OCI-LY7 (cell line): Measurements from ENCODE around the gene DYRK4. TPM values are rescaled to one million over a fixed set of nuclear protein-coding genes. Genes with fewer than 3 reads are reported as not detected.

ENCODE experiments used
- BruUV-seq: library from RNA; stranded (reverse); fragments of 400-500 nt; replicated peaks from 2 replicates; lab custom pipeline; 2021; lab: Mats Ljungman, UMichigan
- CTCF ChIA-PET: fragments of 300-600 bp; sonication (Branson Sonifier 250); formaldehyde crosslinking; loops from one replicate; lab custom pipeline; 2022; ENCODE audit warnings: antibody characterized with exemption; ENCODE audit not compliant: unreplicated experiment; lab: Charles Lee
- POLR2A ChIA-PET: fragments of 300-600 bp; sonication (Branson Sonifier 250); formaldehyde crosslinking; loops from one replicate; lab custom pipeline; 2022; ENCODE audit warnings: antibody characterized with exemption; lab: Charles Lee
- DNase-seq: peaks from one replicate; pipeline ENCODE4 v3.0.0-alpha.2; 2015; ENCODE audit warnings: low spot score
- H2AFZ ChIP-seq: fragments of 200-600 bp; sonication (generic), shearing (Covaris generic); 2 replicates; pipeline ENCODE4 v1.6.1; 2014; ENCODE audit warnings: mild to moderate bottlenecking, antibody characterized with exemption, low read length, moderate library complexity
- H3K27ac ChIP-seq: fragments of 200-600 bp; sonication (generic); 2 replicates; pipeline ENCODE4 v1.5.1; 2014; ENCODE audit warnings: mixed run types, low read depth, mild to moderate bottlenecking, moderate library complexity, low read length, inconsistent platforms; ENCODE audit not compliant: poor library complexity, severe bottlenecking
- H3K36me3 ChIP-seq: fragments of 200-600 bp; sonication (generic); 2 replicates; pipeline ENCODE4 v1.6.1; 2014; ENCODE audit warnings: mild to moderate bottlenecking, antibody characterized with exemption, low read length, moderate library complexity, mixed read lengths; ENCODE audit not compliant: insufficient read depth
- H3K4me1 ChIP-seq: fragments of 200-600 bp; sonication (generic); 2 replicates; pipeline ENCODE4 v1.5.1; 2014; ENCODE audit warnings: mild to moderate bottlenecking, low read length; ENCODE audit not compliant: insufficient read depth, poor library complexity, severe bottlenecking
- H3K4me2 ChIP-seq: fragments of 200-600 bp; sonication (generic); 2 replicates; pipeline ENCODE4 v1.6.1; 2014; ENCODE audit warnings: mild to moderate bottlenecking, low read length
- H3K4me3 ChIP-seq: fragments of 200-600 bp; sonication (generic); 2 replicates; pipeline ENCODE4 v1.5.1; 2014; ENCODE audit warnings: mild to moderate bottlenecking, low read depth, low read length; ENCODE audit not compliant: poor library complexity, severe bottlenecking
- H3K79me2 ChIP-seq: fragments of 200-600 bp; sonication (generic); 2 replicates; pipeline ENCODE4 v1.6.1; 2016; ENCODE audit warnings: low read depth, mild to moderate bottlenecking, low read length, moderate library complexity, mixed read lengths; ENCODE audit not compliant: insufficient read depth
- H3K9me2 ChIP-seq: fragments of 200-600 bp; sonication (generic); 2 replicates; pipeline ENCODE4 v1.6.1; 2016; ENCODE audit warnings: mild to moderate bottlenecking, low read length, mixed read lengths; ENCODE audit not compliant: insufficient read depth
- H3K9me3 ChIP-seq: fragments of 200-600 bp; sonication (generic); 2 replicates; pipeline ENCODE4 v1.6.1; 2014; ENCODE audit warnings: mild to moderate bottlenecking, mixed run types, low read length, mixed read lengths
- H4K20me1 ChIP-seq: fragments of 200-600 bp; sonication (generic); 2 replicates; pipeline ENCODE4 v1.6.1; 2014; ENCODE audit warnings: mild to moderate bottlenecking, antibody characterized with exemption, low read length, moderate library complexity, mixed read lengths; ENCODE audit not compliant: insufficient read depth
- CTCF ChIP-seq: fragments of 200-600 bp; sonication (generic); conservative IDR thresholded peaks from 2 replicates; pipeline ENCODE4 v1.5.1; 2014; ENCODE audit warnings: mild to moderate bottlenecking, antibody characterized with exemption, low read length, moderate library complexity, mixed read lengths
- EZH2phosphoT487 ChIP-seq: fragments of 200-600 bp; sonication (generic); IDR thresholded peaks from 2 replicates; pipeline ENCODE4 v1.6.1; 2018; ENCODE audit warnings: low read depth, borderline replicate concordance, mild to moderate bottlenecking, mixed run types, antibody characterized with exemption, low read length, moderate library complexity, mixed read lengths
- intact Hi-C: fragments of 100-400 bp; cut with micrococcal nuclease; formaldehyde crosslinking; loops from one replicate; pipeline ENCODE4 v1.10.0; 2022; ENCODE audit not compliant: unreplicated experiment
- total RNA-seq, 2 experiments: library from RNA; depleted of rRNA in 1 of 2; stranded (reverse); fragments of >200 nt in 1 of 2; shearing (Covaris generic) in 1 of 2; gene quantifications; 2 replicates each; pipeline ENCODE4 v1.2.3, GENCODE V29; 2014 to 2022

The DYRK4 gene
- total RNA-seq, 2 experiments from 2014 or later = 23.1 to 33.9 TPM

- Histone ChIP-seq H3K4me2 (peak within 1 kb of the TSS; percentile 87), H3K4me3 (peak within 1 kb of the TSS; percentile 84), H3K4me1 (peaks cover 47% of the 10 kb centered on the region), H3K27ac (peak within 1 kb of the TSS; percentile 59), H2AFZ (peak within 1 kb of the TSS; percentile 90), H3K36me3 (peaks cover 22% of the 10 kb centered on the region; the same call in 1 of the 2 replicates), H3K79me2 (peaks cover 47% of the 10 kb centered on the region), H4K20me1 (peaks cover 18% of the 10 kb centered on the region; the same call in 1 of the 2 replicates), H3K9me3 (no peaks in the 10 kb centered on the region), H3K9me2 (no peaks in the 10 kb centered on the region)
- TSS peak; percentile 94 for BruUV-seq
- CTCF ChIA-PET = no interaction called here
- TF ChIP-seq CTCF (no peak), EZH2phosphoT487 (no peak)
- POLR2A ChIA-PET = interaction anchor here (0.6 to 1.5 kb wide), 7 partner anchors 11 to 326 kb away, joined by 3 to 6 read pairs (median 3); no protein-coding TSS in a partner anchor
- intact Hi-C loops = loop anchor here (2.0 kb wide), 3 partner anchors 44 to 180 kb away; partner anchors contain the start of gene RAD51AP1
- DNase-seq = peak; percentile 81
These were observed 86.7 kb downstream of the DYRK4 start, which contains the start of the genes AKAP3 and NDUFA9 for GRCh38 chr12:4648501-4649357. AKAP3 (minus strand) TSS chr12:4649051; CDS start chr12:4638196, 10,855 bp downstream. NDUFA9 (plus strand) TSS chr12:4649114; CDS start chr12:4649127, 13 bp downstream.

GRCh38 chr12:4649358-4649661 is 87.3 kb downstream of the DYRK4 start:
- BruUV-seq = no TSS peak
- Histone ChIP-seq H3K9me2 (no peaks in the 10 kb centered on the region), H4K20me1 (peaks cover 18% of the 10 kb centered on the region; the same call in 1 of the 2 replicates), H2AFZ (peak overlapping the region; percentile 90), H3K36me3 (peaks cover 27% of the 10 kb centered on the region), H3K4me2 (peak overlapping the region; percentile 87), H3K4me3 (peak overlapping the region; percentile 84), H3K9me3 (no peaks in the 10 kb centered on the region), H3K4me1 (peaks cover 41% of the 10 kb centered on the region), H3K27ac (peak overlapping the region; percentile 59), H3K79me2 (peaks cover 52% of the 10 kb centered on the region)
- CTCF ChIA-PET = no interaction called here
- no peak for DNase-seq
- intact Hi-C loops = loop anchor here (2.0 kb wide), 3 partner anchors 45 to 179 kb away; partner anchors contain the start of gene RAD51AP1
- TF ChIP-seq EZH2phosphoT487 (no peak), CTCF (no peak)
- POLR2A ChIA-PET = interaction anchor here (0.6 to 1.5 kb wide), 6 partner anchors 9 to 327 kb away, joined by 3 to 6 read pairs (median 3); no protein-coding TSS in a partner anchor
